Breast epithelium (tissue), 3 donors: ENCODE measurements around the gene LLGL1.

Experiments
- CTCF ChIP-seq, 3 donors: fragments of 450-650 bp; IDR thresholded peaks; one replicate each; pipeline ENCODE4 v1.5.1; 2016 to 2017; ENCODE audit warnings: antibody characterized with exemption in 3 of 3, mild to moderate bottlenecking in 3 of 3, moderate library complexity in 3 of 3
- POLR2AphosphoS5 ChIP-seq, 3 donors: sonication (generic); formaldehyde crosslinking; IDR thresholded peaks; one replicate each; pipeline ENCODE4 v1.6.1; 2017; ENCODE audit warnings: antibody characterized with exemption in 3 of 3

GRCh38 chr17:18203308-18203707 is 22.1 kb upstream of the LLGL1 start:
- no peak for TF ChIP-seq CTCF (IDR thresholded peaks at IDR 0.05)
- TF ChIP-seq POLR2AphosphoS5 (IDR thresholded peaks at IDR 0.05), result no peak
